ENCODE measurements around the gene MAP2. TPM values are rescaled to one million over a fixed set of nuclear protein-coding genes. Genes with fewer than 3 reads are reported as not detected.
A peak's percentile ranks its signal among the peaks of the same experiment; 100 is the strongest.

MAP2 gene
- total RNA-seq, 1 donor from 2014 or later = 8.2 TPM

- Histone ChIP-seq H3K36me3 (ENCODE audit: control insufficient read depth, insufficient read depth, low read length) (no peaks in the 10 kb centered on the region), H3K4me3 (ENCODE audit: low read depth, low read length) (no peak overlapping the region), H3K27me3 (ENCODE audit: control insufficient read depth, insufficient read depth, low read length) (no peaks in the 10 kb centered on the region)
- FAIRE-seq = no peak
- TF ChIP-seq, protein P1, sequence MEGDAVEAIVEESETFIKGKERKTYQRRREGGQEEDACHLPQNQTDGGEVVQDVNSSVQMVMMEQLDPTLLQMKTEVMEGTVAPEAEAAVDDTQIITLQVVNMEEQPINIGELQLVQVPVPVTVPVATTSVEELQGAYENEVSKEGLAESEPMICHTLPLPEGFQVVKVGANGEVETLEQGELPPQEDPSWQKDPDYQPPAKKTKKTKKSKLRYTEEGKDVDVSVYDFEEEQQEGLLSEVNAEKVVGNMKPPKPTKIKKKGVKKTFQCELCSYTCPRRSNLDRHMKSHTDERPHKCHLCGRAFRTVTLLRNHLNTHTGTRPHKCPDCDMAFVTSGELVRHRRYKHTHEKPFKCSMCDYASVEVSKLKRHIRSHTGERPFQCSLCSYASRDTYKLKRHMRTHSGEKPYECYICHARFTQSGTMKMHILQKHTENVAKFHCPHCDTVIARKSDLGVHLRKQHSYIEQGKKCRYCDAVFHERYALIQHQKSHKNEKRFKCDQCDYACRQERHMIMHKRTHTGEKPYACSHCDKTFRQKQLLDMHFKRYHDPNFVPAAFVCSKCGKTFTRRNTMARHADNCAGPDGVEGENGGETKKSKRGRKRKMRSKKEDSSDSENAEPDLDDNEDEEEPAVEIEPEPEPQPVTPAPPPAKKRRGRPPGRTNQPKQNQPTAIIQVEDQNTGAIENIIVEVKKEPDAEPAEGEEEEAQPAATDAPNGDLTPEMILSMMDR (IDR thresholded peaks at IDR 0.05; ENCODE audit: insufficient read depth, low read length, severe bottlenecking) = no peak
- DNase-seq (ENCODE audit: low read depth) = peak; percentile 29
Measured at GRCh38 chr2:209565896-209566582, 142.2 kb downstream of the MAP2 start.

DNA sequence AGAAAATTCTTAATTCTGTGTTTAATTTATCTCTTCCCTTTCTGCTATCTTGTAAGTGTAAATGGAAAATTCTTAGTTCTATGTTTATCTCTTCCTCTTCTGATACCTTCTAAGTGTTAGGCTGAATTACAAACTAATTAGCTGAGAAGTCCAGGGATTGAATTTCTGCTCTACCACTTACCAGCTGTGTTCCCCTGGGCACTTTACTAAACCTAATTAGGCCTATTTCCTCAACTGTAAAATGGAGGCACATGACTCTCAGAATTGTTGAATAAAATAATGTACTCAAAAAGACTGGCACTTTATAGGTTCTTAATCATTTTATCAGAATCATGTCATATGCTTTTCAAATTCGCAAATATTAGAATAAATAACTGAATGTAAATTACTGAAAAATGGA lies 146.3 kb downstream of the MAP2 start:
- H3K36me3 ChIP-seq (ENCODE audit: control insufficient read depth, insufficient read depth, low read length) = no peaks in the 10 kb centered on the region
- no peak overlapping the region for H3K4me3 ChIP-seq (ENCODE audit: low read depth, low read length)
- TF ChIP-seq, protein P1 (IDR thresholded peaks at IDR 0.05; ENCODE audit: insufficient read depth, low read length, severe bottlenecking) = no peak
- no peak for FAIRE-seq
- no peak for DNase-seq (ENCODE audit: low read depth)
- H3K27me3 ChIP-seq (ENCODE audit: control insufficient read depth, insufficient read depth, low read length) = no peaks in the 10 kb centered on the region

- Histone ChIP-seq H3K36me3 (ENCODE audit: control insufficient read depth, insufficient read depth, low read length) (no peaks in the 10 kb centered on the region), H3K27me3 (ENCODE audit: control insufficient read depth, insufficient read depth, low read length) (no peaks in the 10 kb centered on the region), H3K4me3 (ENCODE audit: low read depth, low read length) (no peak overlapping the region)
- no peak for FAIRE-seq
- TF ChIP-seq, protein P1 (IDR thresholded peaks at IDR 0.05; ENCODE audit: insufficient read depth, low read length, severe bottlenecking) = no peak
- no peak for DNase-seq (ENCODE audit: low read depth)
Measured at GRCh38 chr2:209574515-209574914, 150.7 kb downstream of the MAP2 start.

- Histone ChIP-seq H3K4me3 (ENCODE audit: low read depth, low read length) (no peak overlapping the region), H3K36me3 (ENCODE audit: control insufficient read depth, insufficient read depth, low read length) (no peaks in the 10 kb centered on the region), H3K27me3 (ENCODE audit: control insufficient read depth, insufficient read depth, low read length) (no peaks in the 10 kb centered on the region)
- TF ChIP-seq, protein P1 (IDR thresholded peaks at IDR 0.05; ENCODE audit: insufficient read depth, low read length, severe bottlenecking) = no peak
- FAIRE-seq (no peak), DNase-seq (ENCODE audit: low read depth) (peak; percentile 4)
Measured at GRCh38 chr2:209577376-209578357, 153.8 kb downstream of the MAP2 start.

DNA sequence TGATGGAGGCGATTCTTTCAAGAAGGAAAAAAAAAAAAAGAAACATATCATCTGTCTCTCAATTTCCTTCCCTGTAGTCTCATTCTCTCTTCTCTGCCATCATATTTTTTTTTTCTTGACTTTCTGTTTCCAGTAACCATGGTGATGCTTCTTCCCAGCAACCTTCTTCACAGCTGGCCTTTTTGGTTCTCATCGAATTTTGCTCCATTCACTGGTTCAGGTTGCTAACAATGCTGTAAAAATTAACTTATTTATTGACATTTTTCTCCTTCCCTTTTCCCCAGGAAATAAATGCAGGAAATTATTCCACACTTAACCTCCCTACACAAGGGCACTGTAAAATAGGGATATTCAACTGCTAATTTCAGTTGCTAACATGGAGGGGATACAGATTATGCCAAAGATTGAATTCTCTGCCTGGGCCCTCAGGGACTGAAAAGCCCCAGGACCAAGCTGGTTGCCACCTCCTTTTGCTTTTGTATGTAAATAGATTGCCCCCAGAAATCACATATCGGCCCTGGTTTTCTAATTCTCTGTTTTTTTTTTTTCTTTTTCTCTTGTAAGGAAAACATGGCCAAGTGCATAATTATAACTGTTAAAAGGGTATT lies 154.7 kb downstream of the MAP2 start:
- TF ChIP-seq, protein P1 (IDR thresholded peaks at IDR 0.05; ENCODE audit: insufficient read depth, low read length, severe bottlenecking) = no peak
- H3K27me3 ChIP-seq (ENCODE audit: control insufficient read depth, insufficient read depth, low read length) = no peaks in the 10 kb centered on the region
- DNase-seq (ENCODE audit: low read depth) (no peak), FAIRE-seq (no peak)
- H3K36me3 ChIP-seq (ENCODE audit: control insufficient read depth, insufficient read depth, low read length) = no peaks in the 10 kb centered on the region
- no peak overlapping the region for H3K4me3 ChIP-seq (ENCODE audit: low read depth, low read length)

Data from bronchial epithelial cell (primary cell).